Epithelial cell of esophagus (primary cell): Measurements from ENCODE around the gene MYMX.

Experiments used
- DNase-seq: peaks from one replicate; pipeline ENCODE4 v3.0.0; 2010; ENCODE audit warnings: low read depth
- H3K4me3 ChIP-seq: 2 replicates; pipeline ENCODE4 v1.5.1; 2011; ENCODE audit warnings: mild to moderate bottlenecking, low read length, control low read depth
- CTCF ChIP-seq: IDR thresholded peaks from 2 replicates; pipeline ENCODE4 v1.5.1; 2011; ENCODE audit warnings: low read depth, mild to moderate bottlenecking, low read length, control low read depth, inconsistent platforms; ENCODE audit not compliant: insufficient read depth; ENCODE audit errors: missing control alignments

MYMX gene

GRCh38 chr6:44224029-44224964 lies 7.6 kb downstream of the MYMX start:
- peak; percentile 52 for DNase-seq

GRCh38 chr6:44224965-44225305 lies 8.2 kb downstream of the MYMX start:
- TF ChIP-seq CTCF: no peak
- H3K4me3 ChIP-seq: no peak overlapping the region
- DNase-seq: no peak

More at GRCh38 chr6:44224029-44224964, 7.6 kb downstream of the MYMX start:
- peak overlapping the region; percentile 55 for H3K4me3 ChIP-seq
- no peak for TF ChIP-seq CTCF

- no peak for DNase-seq
- no peak overlapping the region for H3K4me3 ChIP-seq
- TF ChIP-seq CTCF: no peak
These were observed 9.0 kb downstream of the MYMX start for GRCh38 chr6:44225579-44226325.

GRCh38 chr6:44226368-44227147 lies 9.8 kb downstream of the MYMX start:
- TF ChIP-seq CTCF: no peak
- no peak for DNase-seq
- no peak overlapping the region for H3K4me3 ChIP-seq

GRCh38 chr6:44227148-44227793 lies 10.5 kb downstream of the MYMX start:
- no peak for DNase-seq
- no peak overlapping the region for H3K4me3 ChIP-seq
- no peak for TF ChIP-seq CTCF

- H3K4me3 ChIP-seq: no peak overlapping the region
- DNase-seq: no peak
- no peak for TF ChIP-seq CTCF
These were observed 11.3 kb downstream of the MYMX start for GRCh38 chr6:44228031-44228430.
